Kidney (tissue), 14 donors: ENCODE data around the gene ZNF773. TPM values are rescaled to one million over a fixed set of nuclear protein-coding genes. Genes with fewer than 3 reads are reported as not detected.
A peak's percentile ranks its signal among the peaks of the same experiment; 100 is the strongest.
"Not testable (repeated sequence)": the region's sequence is repeated elsewhere in the genome, so short reads cannot be mapped to it uniquely, and the experiment has no call there.

Experiments used
- DNase-seq, 5 donors: peaks; one replicate each; pipeline ENCODE4 v3.0.0-alpha.2; 2013 to 2020
- FAIRE-seq: peaks from 2 replicates; lab custom pipeline; 2012; peaks lifted over from hg19 to GRCh38; lab: Jason Lieb, UNC
- H3K27ac ChIP-seq, 2 donors: one replicate each; pipeline ENCODE4 v1.7.0; 2013; ENCODE audit warnings: low read depth in 2 of 2, low read length in 2 of 2, inconsistent platforms in 1 of 2
- H3K27me3 ChIP-seq: one replicate; pipeline ENCODE4 v1.7.1; 2013; ENCODE audit warnings: low read length, inconsistent platforms; ENCODE audit not compliant: control insufficient read depth, insufficient read depth
- H3K36me3 ChIP-seq, 3 donors: one replicate each; pipeline versions ENCODE4 v1.7.0 to v1.7.1; 2013; ENCODE audit warnings: low read length in 3 of 3, control low read depth in 1 of 3, inconsistent platforms in 1 of 3; ENCODE audit not compliant: insufficient read depth in 3 of 3, control insufficient read depth in 2 of 3
- H3K4me1 ChIP-seq, 3 donors: one replicate each; pipeline versions ENCODE4 v1.7.0 to v1.7.1; 2013; ENCODE audit warnings: low read length in 3 of 3, inconsistent platforms in 1 of 3, low read depth in 1 of 3; ENCODE audit not compliant: control insufficient read depth in 2 of 3, insufficient read depth in 2 of 3
- H3K4me3 ChIP-seq, 3 donors: one replicate each; pipeline versions ENCODE4 v1.7.0 to v1.8.1; 2013; ENCODE audit warnings: low read length in 3 of 3, control low read depth in 1 of 3, inconsistent platforms in 1 of 3
- H3K9ac ChIP-seq, 3 donors: one replicate each; pipeline versions ENCODE4 v1.7.0 to v1.7.1; 2013; ENCODE audit warnings: low read length in 3 of 3, control low read depth in 1 of 3, inconsistent platforms in 1 of 3
- H3K9me3 ChIP-seq, 3 donors: one replicate each; pipeline versions ENCODE4 v1.7.0 to v1.7.1; 2013; ENCODE audit warnings: low read length in 3 of 3, control low read depth in 1 of 3, inconsistent platforms in 1 of 3; ENCODE audit not compliant: control insufficient read depth in 2 of 3, insufficient read depth in 1 of 3
- CTCF ChIP-seq: IDR thresholded peaks from 3 replicates; pipeline ENCODE4 v1.5.1; 2012; ENCODE audit warnings: mild to moderate bottlenecking, moderate library complexity, borderline replicate concordance; ENCODE audit not compliant: insufficient read depth; ENCODE audit errors: extremely low read depth
- intact Hi-C: fragments of 100-400 bp; cut with DNase I; formaldehyde crosslinking; loops from one replicate; pipeline ENCODE4 v1.11.1; 2022
- polyA plus RNA-seq: library from polyadenylated mRNA; stranded (reverse); fragments of 350-450 nt; fragmentation: Illumina TruSeq; extraction: RNeasy Lipid Tissue Mini Kit (QIAGEN cat#74804); gene quantifications from one replicate; pipeline ENCODE4 v1.2.3, GENCODE V29; 2014; ENCODE audit warnings: low read depth, low replicate concordance; ENCODE audit not compliant: insufficient read depth
- total RNA-seq: library from RNA; stranded (reverse); fragmentation: NEBNext Ultra II Directional; extraction: Animal tissue kit (Norgen Biotek cat#: 25700); gene quantifications from one replicate; pipeline ENCODE4 v1.2.1, GENCODE V29; 2021
- donor health status: control.
- donor health status: control.
- donor health status: control.
- donor health status: control.
- donor health status: control.
- donor health status: DM: yes; HTN: yes; CAD: no.
- donor health status: Normal renal cell carcinoma (clear cell type).

ZNF773 gene
- total and polyA plus RNA-seq, 2 donors from 2014 or later: 3.4 to 12.1 TPM

- H3K27ac ChIP-seq: no peak overlapping the region
- peak overlapping the region in 1 of 3 donors; percentile 35 for H3K4me3 ChIP-seq
- intact Hi-C loops: no loop called here
- no peak for TF ChIP-seq CTCF
- peaks cover 10 to 69% (median 27%) of the 10 kb centered on the region in 3 donors for H3K9me3 ChIP-seq
- FAIRE-seq: no peak
- no peaks in the 10 kb centered on the region for H3K4me1 ChIP-seq
- no peak for DNase-seq
- peaks cover 5 to 20% (median 5%) of the 10 kb centered on the region in 3 donors for H3K36me3 ChIP-seq
- H3K27me3 ChIP-seq: no peaks in the 10 kb centered on the region
- no peak overlapping the region for H3K9ac ChIP-seq
Observed at GRCh38 chr19:57466489-57466888, 33.2 kb upstream of the ZNF773 start.

GRCh38 chr19:57473646-57474045, 26.1 kb upstream of the ZNF773 start:
- DNase-seq (peak in 1 of 5 donors; percentile 7), FAIRE-seq (no peak)
- H3K27me3 ChIP-seq: no peaks in the 10 kb centered on the region
- H3K4me3 ChIP-seq: peak overlapping the region in 2 of 3 donors; percentile 10 to 16
- peaks cover 0 to 2% (median 0%) of the 10 kb centered on the region in 3 donors for H3K4me1 ChIP-seq
- H3K36me3 ChIP-seq: peaks cover 27 to 42% (median 39%) of the 10 kb centered on the region in 3 donors
- intact Hi-C loops: no loop called here
- TF ChIP-seq CTCF: no peak
- no peak overlapping the region for H3K9ac ChIP-seq
- peaks cover 27 to 82% (median 54%) of the 10 kb centered on the region in 3 donors for H3K9me3 ChIP-seq
- no peak overlapping the region for H3K27ac ChIP-seq

- H3K9me3 ChIP-seq: peaks cover 26 to 54% (median 33%) of the 10 kb centered on the region in 3 donors
- FAIRE-seq (peak; percentile 90), DNase-seq (peak; percentile 93 to 98 (median 97))
- H3K9ac ChIP-seq: peak within 1 kb of the TSS; percentile 34 to 87 (median 75)
- H3K36me3 ChIP-seq: peaks cover 27 to 41% (median 34%) of the 10 kb centered on the region in 3 donors
- no peaks in the 10 kb centered on the region for H3K27me3 ChIP-seq
- H3K27ac ChIP-seq: peak within 1 kb of the TSS; percentile 42 to 56
- peak within 1 kb of the TSS; percentile 92 to 98 (median 93) for H3K4me3 ChIP-seq
- peak; percentile 42 for TF ChIP-seq CTCF
- intact Hi-C loops: no loop called here
- H3K4me1 ChIP-seq: peaks cover 0 to 2% (median 0%) of the 10 kb centered on the region in 3 donors
Observed at GRCh38 chr19:57477191-57478008, 22.3 kb upstream of the ZNF773 start, which contains the start of gene ZNF772. Gene ZNF772, minus strand, starts transcription at chr19:57477566. Its CDS starts 257 bp downstream, at chr19:57477309.

- Histone ChIP-seq H3K9me3 (peaks cover 0 to 11% (median 2%) of the 10 kb centered on the region in 3 donors), H3K27ac (peak within 1 kb of the TSS; percentile 63 to 65), H3K9ac (peak within 1 kb of the TSS; percentile 44 to 87 (median 85)), H3K4me3 (peak within 1 kb of the TSS; percentile 80 to 84 (median 82)), H3K36me3 (peaks cover 8 to 10% (median 10%) of the 10 kb centered on the region in 3 donors)
- H3K27me3 ChIP-seq, intact Hi-C loops, H3K4me1 ChIP-seq: not testable (repeated sequence)
- peak; percentile 95 to 97 (median 96) for DNase-seq
- peak; percentile 73 for FAIRE-seq
Observed at GRCh38 chr19:57487477-57488298, 12.1 kb upstream of the ZNF773 start, which contains the start of gene ZNF419. Gene ZNF419, plus strand, starts transcription at chr19:57487750. Its CDS starts 201 bp downstream, at chr19:57487951.

- H3K27me3 ChIP-seq, FAIRE-seq, intact Hi-C loops, H3K4me1 ChIP-seq, H3K27ac ChIP-seq, DNase-seq, H3K9ac ChIP-seq: not testable (repeated sequence)
- Histone ChIP-seq H3K4me3 (peak overlapping the region; percentile 23 to 38 (median 24)), H3K9me3 (peaks cover 0 to 15% (median 2%) of the 10 kb centered on the region in 3 donors), H3K36me3 (peaks cover 11 to 14% (median 14%) of the 10 kb centered on the region in 3 donors)
Observed at GRCh38 chr19:57488299-57488644, 11.5 kb upstream of the ZNF773 start.
